HepG2 (cell line): ENCODE data around the gene HNRNPA0. TPM values are rescaled to one million over a fixed set of nuclear protein-coding genes. Genes with fewer than 3 reads are reported as not detected.

Experiments used
- BHLHE40 ChIP-seq: IDR thresholded peaks from 2 replicates; pipeline ENCODE4 v1.6.1; 2011; ENCODE audit warnings: low read length, improper control_type of control experiment
- GATAD1 ChIP-seq: IDR thresholded peaks from 2 replicates; pipeline ENCODE4 v1.6.1; 2016; ENCODE audit warnings: missing genetic modification reagents, missing compliant biosample characterization
- GMEB1 ChIP-seq: sonication (generic); formaldehyde crosslinking; IDR thresholded peaks from 2 replicates; pipeline ENCODE4 v1.5.1; 2020; ENCODE audit warnings: missing genetic modification reagents, mild to moderate bottlenecking, borderline replicate concordance
- KIAA2018 ChIP-seq: sonication (generic); formaldehyde crosslinking; IDR thresholded peaks from 2 replicates; pipeline ENCODE4 v1.5.0; 2020; ENCODE audit warnings: mild to moderate bottlenecking, missing genetic modification reagents, borderline replicate concordance
- NFE2 ChIP-seq: sonication (generic); formaldehyde crosslinking; IDR thresholded peaks from 2 replicates; pipeline ENCODE4 v1.4.0; 2020; ENCODE audit warnings: missing genetic modification reagents
- PCBP2 ChIP-seq: fragments of 200-400 bp; formaldehyde crosslinking; optimal IDR thresholded peaks from 2 replicates; pipeline ENCODE3; 2018; ENCODE audit warnings: low read length, low read depth; ENCODE audit not compliant: poor library complexity, severe bottlenecking
- PPARG ChIP-seq: conservative IDR thresholded peaks from 2 replicates; pipeline ENCODE4 v1.6.1; 2016; ENCODE audit warnings: missing biosample characterization, missing genetic modification reagents
- RBAK ChIP-seq: sonication (generic); formaldehyde crosslinking; IDR thresholded peaks from 2 replicates; pipeline ENCODE4 v1.5.1; 2020; ENCODE audit warnings: mild to moderate bottlenecking, missing genetic modification reagents
- RELA ChIP-seq: sonication (generic); formaldehyde crosslinking; IDR thresholded peaks from 2 replicates; pipeline ENCODE4 v1.4.0; 2020; ENCODE audit warnings: missing genetic modification reagents
- SNAPC4 ChIP-seq: sonication (generic); formaldehyde crosslinking; IDR thresholded peaks from 2 replicates; pipeline ENCODE4 v1.4.0; 2020; ENCODE audit warnings: mild to moderate bottlenecking, missing genetic modification reagents
- ZBTB38 ChIP-seq: sonication (generic); formaldehyde crosslinking; IDR thresholded peaks from 2 replicates; pipeline ENCODE4 v1.5.1; 2020; ENCODE audit warnings: mild to moderate bottlenecking, missing genetic modification reagents
- polyA plus RNA-seq, 8 experiments: library from polyadenylated mRNA; depleted of rRNA in 3 of 8; stranded (reverse) in 7 of 8; unstranded in 1 of 8; fragments of >200 nt; fragmentation: Illumina TruSeq in 4 of 8; extraction: Trizol in 4 of 8; gene quantifications; 2 replicates each; pipeline versions ENCODE4 v1.2.1 to v1.2.3, GENCODE V29; 2011 to 2016; ENCODE audit warnings: low read depth in 4 of 8, missing spikeins in 1 of 8, mixed read lengths in 1 of 8; ENCODE audit not compliant: insufficient read depth in 1 of 8
- total RNA-seq, 5 experiments: library from RNA; depleted of rRNA; stranded (reverse); fragments of >200 nt; fragmentation: Illumina TruSeq; extraction: Trizol; gene quantifications; 2 replicates each; pipeline ENCODE4 v1.2.3, GENCODE V29; 2016; ENCODE audit warnings: low read depth in 1 of 5

HNRNPA0 gene
- total and polyA plus RNA-seq, 2 of the 13 experiments (the other 11 are each of a cell fraction or from before 2014, with no cell fraction given): 9.0 to 12.9 TPM

- TF ChIP-seq RBAK: no peak
- no peak for TF ChIP-seq BHLHE40
- TF ChIP-seq RELA (CRISPR knock-in tag): no peak
- no peak for TF ChIP-seq PPARG (CRISPR knock-in tag)
- TF ChIP-seq PCBP2: no peak
- TF ChIP-seq ZBTB38 (CRISPR knock-in tag): no peak; the same call in 1 of the 2 replicates
- no peak for TF ChIP-seq NFE2 (CRISPR knock-in tag)
- TF ChIP-seq KIAA2018 (CRISPR knock-in tag): no peak
- TF ChIP-seq SNAPC4 (CRISPR knock-in tag): no peak
- peak; percentile 87 for TF ChIP-seq GATAD1 (CRISPR knock-in tag)
- TF ChIP-seq GMEB1 (CRISPR knock-in tag): peak; percentile 98
These were observed at the start of gene HNRNPA0 (continued) for GRCh38 chr5:137754188-137754960.
